HG03060 (cell line): ENCODE data around the gene ARHGEF37.

Source experiments
- ATAC-seq: cut with Tn5 transposase; IDR thresholded peaks from one replicate; pipeline ENCODE4 v1.9.1; 2021; ENCODE audit warnings: low read depth, moderate number of reproducible peaks; ENCODE audit not compliant: unreplicated experiment

The ARHGEF37 gene

GRCh38 chr5:149622466-149622865 lies 41.2 kb downstream of the ARHGEF37 start:
- ATAC-seq = no peak

- ATAC-seq = no peak
Observed at GRCh38 chr5:149623473-149623872, 42.2 kb downstream of the ARHGEF37 start.

GRCh38 chr5:149627070-149627469 lies 45.8 kb downstream of the ARHGEF37 start:
- ATAC-seq = no peak

GRCh38 chr5:149628221-149628620 lies 46.9 kb downstream of the ARHGEF37 start:
- no peak for ATAC-seq

GRCh38 chr5:149628846-149629388 lies 47.6 kb downstream of the ARHGEF37 start:
- ATAC-seq = no peak

- no peak for ATAC-seq
Observed at GRCh38 chr5:149629421-149629820, 48.1 kb downstream of the ARHGEF37 start.

GRCh38 chr5:149630337-149630736 lies 49.0 kb downstream of the ARHGEF37 start:
- no peak for ATAC-seq

- no peak for ATAC-seq
Observed at GRCh38 chr5:149631506-149631905, 50.2 kb downstream of the ARHGEF37 start.

GRCh38 chr5:149632311-149633251 lies 51.3 kb downstream of the ARHGEF37 start:
- ATAC-seq = no peak

- ATAC-seq = no peak
Observed at GRCh38 chr5:149633476-149634350, 52.4 kb downstream of the ARHGEF37 start.

- no peak for ATAC-seq
Observed at GRCh38 chr5:149635394-149635793, 54.1 kb downstream of the ARHGEF37 start.

- ATAC-seq = no peak
Observed at GRCh38 chr5:149636191-149636860, 55.0 kb downstream of the ARHGEF37 start.

GRCh38 chr5:149636861-149637246 lies 55.6 kb downstream of the ARHGEF37 start:
- ATAC-seq = no peak

- no peak for ATAC-seq
Observed at GRCh38 chr5:149638136-149638535, 56.8 kb downstream of the ARHGEF37 start.

- ATAC-seq = no peak
Observed at GRCh38 chr5:149638546-149639241, 57.4 kb downstream of the ARHGEF37 start.

- ATAC-seq = no peak
Observed at GRCh38 chr5:149639737-149640136, 58.4 kb downstream of the ARHGEF37 start.

- no peak for ATAC-seq
Observed at GRCh38 chr5:149640350-149640999, 59.2 kb downstream of the ARHGEF37 start.

GRCh38 chr5:149641000-149641576 lies 59.8 kb downstream of the ARHGEF37 start:
- ATAC-seq = no peak

- no peak for ATAC-seq
Observed at GRCh38 chr5:149641600-149641999, 60.3 kb downstream of the ARHGEF37 start.
